Loucy (cell line): ENCODE measurements around the gene MSL1.
A peak's percentile ranks its signal among the peaks of the same experiment; 100 is the strongest.

Experiments
- H2AFZ ChIP-seq: fragments of 200-600 bp; sonication (generic); 2 replicates; pipeline ENCODE4 v1.6.0; 2016; ENCODE audit warnings: antibody characterized with exemption, mild to moderate bottlenecking, low read length, moderate library complexity
- H3F3A ChIP-seq: fragments of 200-600 bp; 2 replicates; pipeline ENCODE4 v1.6.0; 2016; ENCODE audit warnings: antibody characterized with exemption, low read depth, mild to moderate bottlenecking
- H3K27me3 ChIP-seq: fragments of 200-600 bp; sonication (generic); 2 replicates; pipeline ENCODE4 v1.6.1; 2014; ENCODE audit warnings: low read length, mild to moderate bottlenecking; ENCODE audit not compliant: insufficient read depth, poor library complexity, severe bottlenecking
- H3K36me3 ChIP-seq: fragments of 200-600 bp; sonication (generic); 2 replicates; pipeline ENCODE4 v1.6.1; 2016; ENCODE audit warnings: low read length; ENCODE audit not compliant: insufficient read depth
- H3K4me1 ChIP-seq: fragments of 200-600 bp; sonication (generic); 2 replicates; pipeline ENCODE4 v1.5.1; 2014; ENCODE audit warnings: low read length, mild to moderate bottlenecking; ENCODE audit not compliant: insufficient read depth, poor library complexity, severe bottlenecking
- H3K4me2 ChIP-seq: fragments of 200-600 bp; sonication (generic); 2 replicates; pipeline ENCODE4 v1.6.0; 2014; ENCODE audit warnings: antibody characterized with exemption, low read length, low read depth, mild to moderate bottlenecking; ENCODE audit not compliant: poor library complexity, severe bottlenecking
- H3K4me3 ChIP-seq: fragments of 200-600 bp; sonication (generic); 2 replicates; pipeline ENCODE4 v1.5.1; 2014; ENCODE audit warnings: low read length, mild to moderate bottlenecking, mixed read lengths; ENCODE audit not compliant: poor library complexity, severe bottlenecking
- H3K79me2 ChIP-seq: fragments of 200-600 bp; sonication (generic); 2 replicates; pipeline ENCODE4 v1.6.1; 2014; ENCODE audit warnings: low read length; ENCODE audit not compliant: insufficient read depth
- H3K9ac ChIP-seq: fragments of 200-600 bp; sonication (generic); 2 replicates; pipeline ENCODE4 v1.6.0; 2014; ENCODE audit warnings: mild to moderate bottlenecking, low read depth, low read length, moderate library complexity; ENCODE audit not compliant: poor library complexity, severe bottlenecking
- H3K9me2 ChIP-seq: fragments of 200-600 bp; sonication (generic); replicated peaks from 2 replicates; pipeline ENCODE4 v1.6.1; 2016; ENCODE audit warnings: low read depth, low read length, mixed read lengths
- H3K9me3 ChIP-seq: fragments of 200-600 bp; sonication (generic); 2 replicates; pipeline ENCODE4 v1.6.1; 2014; ENCODE audit warnings: mild to moderate bottlenecking, antibody characterized with exemption, low read length, low read depth; ENCODE audit not compliant: insufficient read depth
- H4K20me1 ChIP-seq: fragments of 200-600 bp; sonication (generic); 2 replicates; pipeline ENCODE4 v1.6.0; 2014; ENCODE audit warnings: antibody characterized with exemption, low read length, mild to moderate bottlenecking; ENCODE audit not compliant: insufficient read depth, poor library complexity, severe bottlenecking
- CTCF ChIP-seq: fragments of 200-600 bp; sonication (generic); conservative IDR thresholded peaks from 2 replicates; pipeline ENCODE4 v1.5.1; 2014; ENCODE audit warnings: mild to moderate bottlenecking, antibody characterized with exemption, low read length
- EZH2phosphoT487 ChIP-seq: fragments of 200-600 bp; IDR thresholded peaks from 2 replicates; pipeline ENCODE4 v1.6.1; 2018; ENCODE audit warnings: antibody characterized with exemption, mild to moderate bottlenecking, moderate library complexity, borderline replicate concordance

MSL1 gene

GRCh38 chr17:40122999-40123810 is 1.4 kb downstream of the MSL1 start:
- H3F3A ChIP-seq, result no peaks in the 10 kb centered on the region; the same call in 1 of the 2 replicates
- peaks cover 74% of the 10 kb centered on the region for H3K79me2 ChIP-seq
- H3K36me3 ChIP-seq, result peaks cover 21% of the 10 kb centered on the region; the same call in 1 of the 2 replicates
- H3K4me3 ChIP-seq, result peak overlapping the region; percentile 84
- no peaks in the 10 kb centered on the region for H3K9me2 ChIP-seq
- peak overlapping the region; percentile 95 for H3K9ac ChIP-seq
- no peak for TF ChIP-seq CTCF
- no peak for TF ChIP-seq EZH2phosphoT487
- H4K20me1 ChIP-seq, result peaks cover 39% of the 10 kb centered on the region
- peak overlapping the region; percentile 99 for H3K4me2 ChIP-seq
- peaks cover 28% of the 10 kb centered on the region for H3K4me1 ChIP-seq
- no peaks in the 10 kb centered on the region for H3K9me3 ChIP-seq
- no peak overlapping the region for H2AFZ ChIP-seq
- peaks cover 6% of the 10 kb centered on the region for H3K27me3 ChIP-seq

GRCh38 chr17:40123811-40124114 is 2.0 kb downstream of the MSL1 start:
- peaks cover 21% of the 10 kb centered on the region; the same call in 1 of the 2 replicates for H3K36me3 ChIP-seq
- peaks cover 6% of the 10 kb centered on the region for H3K27me3 ChIP-seq
- no peak overlapping the region for H2AFZ ChIP-seq
- H3F3A ChIP-seq, result no peaks in the 10 kb centered on the region
- peaks cover 74% of the 10 kb centered on the region for H3K79me2 ChIP-seq
- H3K4me3 ChIP-seq, result peak overlapping the region; percentile 84
- no peaks in the 10 kb centered on the region for H3K9me2 ChIP-seq
- H3K9me3 ChIP-seq, result no peaks in the 10 kb centered on the region
- H3K4me1 ChIP-seq, result peaks cover 26% of the 10 kb centered on the region
- H3K9ac ChIP-seq, result peak overlapping the region; percentile 95
- peak overlapping the region; percentile 99 for H3K4me2 ChIP-seq
- H4K20me1 ChIP-seq, result peaks cover 39% of the 10 kb centered on the region
- TF ChIP-seq CTCF (no peak), EZH2phosphoT487 (no peak)

GRCh38 chr17:40124279-40125141 is 2.7 kb downstream of the MSL1 start:
- Histone ChIP-seq H3K36me3 (peaks cover 27% of the 10 kb centered on the region), H2AFZ (no peak overlapping the region), H3K4me3 (peak overlapping the region; percentile 84), H3K9me2 (no peaks in the 10 kb centered on the region), H3K4me2 (peak overlapping the region; percentile 99), H4K20me1 (peaks cover 39% of the 10 kb centered on the region), H3K79me2 (peaks cover 79% of the 10 kb centered on the region), H3F3A (no peaks in the 10 kb centered on the region), H3K27me3 (peaks cover 6% of the 10 kb centered on the region), H3K9me3 (no peaks in the 10 kb centered on the region), H3K4me1 (peaks cover 26% of the 10 kb centered on the region), H3K9ac (peak overlapping the region; percentile 95)
- TF ChIP-seq EZH2phosphoT487 (no peak), CTCF (no peak)
